NCI-H345 (cell line): ENCODE results near the gene GSTO1.

Source experiments
- DNase-seq: peaks from one replicate; lab custom pipeline; 2025; lab: John Stamatoyannopoulos, UW

The GSTO1 gene

DNA sequence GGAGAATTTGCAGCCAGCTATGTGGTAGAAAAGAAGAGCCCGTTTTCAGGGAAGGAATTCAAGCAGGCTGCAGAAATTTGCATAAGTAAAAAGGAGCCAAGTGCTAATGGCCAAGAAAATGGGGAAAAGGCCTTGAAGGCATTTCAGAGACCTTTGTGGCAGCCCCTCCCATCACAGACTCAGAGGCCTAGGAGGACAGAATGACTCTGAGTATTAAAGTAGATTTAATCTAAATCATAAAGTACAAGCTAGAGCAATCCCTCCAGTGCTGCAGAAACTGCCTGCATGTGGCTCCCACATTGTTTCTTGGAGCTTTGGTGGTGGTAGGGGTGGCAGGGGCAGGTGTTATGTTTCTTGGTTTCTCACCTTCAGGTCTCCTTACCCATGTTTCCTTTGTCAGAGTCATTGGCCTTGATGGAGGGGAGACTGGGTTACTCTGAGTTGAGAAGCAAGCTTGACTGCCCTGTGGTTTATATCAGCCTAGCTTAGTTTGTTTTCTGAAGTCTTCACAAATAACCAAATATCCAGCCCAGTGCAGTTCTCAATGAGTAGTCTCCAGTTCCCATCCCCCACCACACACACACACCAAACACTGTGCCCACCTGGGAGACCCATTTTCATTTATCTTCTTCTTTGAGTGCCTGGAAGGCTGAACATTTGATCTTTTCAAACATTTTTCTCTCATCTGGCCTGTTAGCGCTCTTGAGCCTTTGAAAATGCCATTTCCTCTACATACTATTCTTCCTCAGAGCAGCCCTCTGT is 49.1 kb downstream of the GSTO1 start:
- DNase-seq: no peak

DNA sequence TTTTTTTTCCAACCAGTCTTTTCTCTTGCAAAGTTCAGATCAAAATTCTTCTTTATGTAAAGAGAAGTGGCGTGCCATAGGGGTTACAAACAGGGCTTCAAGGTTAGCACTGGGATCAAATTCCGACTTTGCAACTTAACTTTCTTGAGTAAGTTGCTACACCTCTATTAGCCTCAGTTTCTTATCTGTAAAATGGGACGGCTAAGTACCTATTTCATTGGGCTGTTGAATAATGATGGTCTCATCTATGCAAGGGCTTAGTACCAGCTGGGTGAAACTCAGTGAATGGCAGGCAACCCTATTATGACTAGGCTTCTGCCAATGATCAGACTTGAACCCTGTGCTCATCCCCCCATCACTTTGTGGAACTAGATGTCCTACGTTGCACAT is 49.7 kb downstream of the GSTO1 start:
- DNase-seq: no peak

DNA sequence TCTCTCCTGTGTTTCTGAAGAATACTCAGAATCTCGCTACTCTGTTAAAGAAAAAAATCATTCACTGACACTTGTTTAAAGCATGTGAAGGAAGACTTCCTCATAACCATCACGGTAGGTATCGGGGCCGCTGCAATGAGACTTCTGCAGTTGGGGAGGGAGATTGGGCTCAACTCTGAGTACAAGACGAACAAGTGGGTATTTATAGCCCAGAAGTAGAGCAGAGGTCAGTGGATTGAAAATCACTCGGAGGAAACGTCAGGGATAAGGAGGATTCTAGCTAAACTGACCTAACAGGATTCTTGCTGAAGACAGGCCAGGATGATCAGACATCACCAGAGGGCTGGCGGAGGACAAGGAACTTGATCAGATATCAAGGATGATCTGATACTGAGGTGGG is 50.2 kb downstream of the GSTO1 start:
- DNase-seq: no peak

DNA sequence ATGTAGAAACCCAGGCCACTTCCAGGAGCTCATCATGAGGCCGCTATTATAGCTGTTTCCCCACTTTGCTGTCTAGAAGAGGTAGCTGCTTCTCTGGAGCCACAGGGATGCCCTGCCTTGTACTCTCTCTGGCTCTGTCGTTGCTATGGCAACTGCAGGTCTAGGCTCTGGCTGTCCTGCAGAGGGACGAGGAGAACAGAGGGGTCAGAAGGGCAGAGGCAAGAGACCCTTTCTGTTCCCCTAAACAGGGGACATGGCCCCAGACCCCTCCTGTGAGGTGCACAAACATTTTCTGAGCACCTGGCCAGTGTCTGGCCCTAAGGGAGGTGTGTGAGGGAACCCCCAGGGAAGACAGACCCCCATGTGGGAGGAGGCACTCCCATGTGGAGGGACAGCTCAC is 52.2 kb downstream of the GSTO1 start:
- DNase-seq: no peak

DNA sequence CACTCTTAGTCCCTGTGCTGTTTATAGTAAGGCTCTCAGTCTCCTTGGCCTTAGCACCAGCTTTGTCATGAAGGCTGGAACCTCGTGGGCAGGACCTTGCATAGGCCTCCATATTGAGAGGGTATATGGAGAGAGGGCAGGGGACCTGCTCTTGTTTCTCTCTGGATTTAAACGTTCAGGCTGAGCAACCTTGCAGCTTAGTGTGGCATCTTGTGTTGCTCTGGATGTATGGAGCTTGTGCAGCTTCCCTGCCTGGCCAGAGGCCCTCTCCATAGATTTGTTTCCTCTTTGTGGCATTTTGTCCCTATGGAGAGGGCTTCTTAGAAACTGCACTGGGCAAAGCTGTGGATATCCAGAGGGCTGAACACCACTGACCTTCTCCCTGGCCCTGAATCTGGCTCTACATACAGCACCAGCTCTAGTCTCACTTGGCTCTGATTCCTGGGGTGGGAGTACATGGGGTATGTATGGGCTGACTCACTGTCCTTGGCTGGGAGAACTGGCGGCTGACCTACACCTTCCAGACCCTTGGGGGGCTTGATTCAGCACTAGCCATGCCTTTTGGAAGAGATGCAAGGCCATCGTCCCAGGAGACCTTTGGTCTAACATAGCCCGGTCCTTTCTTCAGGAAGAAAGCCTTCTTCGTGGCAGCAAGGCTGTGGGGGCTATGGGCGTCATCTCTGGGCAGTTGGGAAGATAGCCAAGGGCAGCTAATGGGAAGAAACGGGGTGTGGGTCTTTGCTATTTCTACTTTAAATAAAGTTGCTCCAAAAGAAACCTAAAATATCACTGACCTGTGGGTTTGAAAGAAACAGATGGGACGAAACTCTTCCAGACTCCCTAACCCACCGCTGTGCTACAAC is 53.1 kb downstream of the GSTO1 start:
- no peak for DNase-seq

DNA sequence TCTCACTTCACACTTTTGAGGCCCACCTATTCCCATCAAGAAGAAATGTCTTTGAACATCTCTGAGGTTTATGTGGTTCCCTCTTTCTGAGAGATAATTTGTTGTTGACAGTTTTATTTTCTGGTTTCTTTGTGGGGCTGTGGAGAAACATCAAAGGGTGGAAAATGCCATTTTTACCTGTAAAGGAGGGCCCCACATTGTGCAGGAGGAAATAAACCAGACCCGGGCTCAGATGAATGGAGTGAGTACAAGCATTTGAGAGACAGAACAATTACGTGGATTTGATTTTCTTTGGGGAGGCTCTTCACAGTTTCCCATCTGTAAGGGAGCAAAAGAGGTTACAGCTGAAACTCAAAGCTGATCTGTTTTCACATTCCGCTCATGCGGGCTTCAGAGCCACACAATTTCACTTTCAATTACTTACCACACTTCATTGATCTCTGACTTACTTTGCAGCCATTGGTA is 53.8 kb downstream of the GSTO1 start:
- DNase-seq: no peak

DNA sequence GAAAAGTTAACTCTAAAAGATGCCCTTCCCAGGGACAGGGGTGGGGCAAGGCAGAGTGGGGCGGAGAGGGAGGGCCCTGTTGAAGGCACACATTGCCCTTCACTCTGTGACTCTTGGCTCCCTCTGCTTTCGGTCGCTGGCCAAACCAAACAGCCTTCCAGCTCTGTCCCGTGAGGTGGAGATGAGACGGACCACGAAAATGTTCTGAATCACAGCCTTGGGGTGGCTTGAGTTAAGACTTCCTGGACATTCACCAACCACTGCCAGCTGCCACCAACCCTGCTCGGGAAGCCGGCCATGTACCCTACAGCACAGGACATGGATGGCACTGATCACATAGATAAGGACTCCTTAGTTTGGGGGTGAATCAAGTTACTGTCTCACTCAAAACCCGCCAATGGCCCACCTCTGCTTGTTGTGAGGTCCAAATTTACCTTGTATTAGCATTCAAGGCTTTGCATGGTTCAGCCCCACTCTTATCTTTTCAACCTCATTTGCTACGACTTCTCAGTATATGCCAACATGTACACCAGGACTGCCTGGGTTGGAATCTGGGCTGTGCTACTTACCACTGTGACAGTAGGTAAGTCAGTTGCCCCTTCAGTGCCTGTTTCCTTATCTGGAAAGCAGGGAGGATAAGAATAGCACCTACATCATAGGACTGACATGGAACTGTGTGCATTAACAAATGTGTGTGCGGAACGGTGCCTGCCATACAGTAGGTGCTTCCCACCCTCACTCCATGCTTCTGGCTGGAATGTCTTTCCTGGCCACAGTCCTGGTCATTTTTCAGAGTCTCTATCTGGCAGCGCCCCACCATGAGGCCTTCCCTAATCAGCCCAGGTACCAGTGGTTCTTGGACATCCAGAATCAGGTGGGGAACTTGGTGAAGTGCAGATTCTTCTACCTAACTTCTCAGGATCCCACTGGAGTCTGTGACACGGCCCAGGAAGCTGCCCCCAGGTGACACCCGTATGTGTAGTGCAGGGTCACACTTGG is 55.6 kb downstream of the GSTO1 start:
- DNase-seq: no peak

DNA sequence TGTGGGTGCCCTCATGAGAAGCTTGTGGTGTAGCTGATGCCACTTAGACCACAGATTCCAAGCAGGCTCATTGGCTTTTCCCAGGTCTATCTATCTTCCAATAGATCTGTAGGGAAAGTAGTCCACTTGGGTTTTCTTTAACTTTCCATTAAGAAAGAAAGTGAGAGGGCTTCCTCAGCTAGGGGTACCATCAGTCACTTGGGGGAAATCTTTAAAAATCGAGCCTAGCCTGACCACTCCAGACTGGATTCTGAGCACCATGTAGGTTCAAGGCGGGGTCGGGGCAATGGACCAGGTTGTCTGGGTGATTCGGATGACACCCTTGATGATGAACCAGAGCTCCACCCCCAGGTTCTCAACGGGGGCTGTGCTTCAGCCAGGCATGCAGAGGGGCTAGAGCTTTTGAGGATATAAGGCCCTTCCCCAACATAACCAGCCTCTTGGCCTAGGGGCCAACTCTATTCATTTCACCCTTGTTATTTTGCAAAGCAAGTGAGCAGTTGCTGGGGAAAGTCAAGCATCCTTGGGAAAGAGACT is 56.6 kb downstream of the GSTO1 start:
- DNase-seq: no peak

DNA sequence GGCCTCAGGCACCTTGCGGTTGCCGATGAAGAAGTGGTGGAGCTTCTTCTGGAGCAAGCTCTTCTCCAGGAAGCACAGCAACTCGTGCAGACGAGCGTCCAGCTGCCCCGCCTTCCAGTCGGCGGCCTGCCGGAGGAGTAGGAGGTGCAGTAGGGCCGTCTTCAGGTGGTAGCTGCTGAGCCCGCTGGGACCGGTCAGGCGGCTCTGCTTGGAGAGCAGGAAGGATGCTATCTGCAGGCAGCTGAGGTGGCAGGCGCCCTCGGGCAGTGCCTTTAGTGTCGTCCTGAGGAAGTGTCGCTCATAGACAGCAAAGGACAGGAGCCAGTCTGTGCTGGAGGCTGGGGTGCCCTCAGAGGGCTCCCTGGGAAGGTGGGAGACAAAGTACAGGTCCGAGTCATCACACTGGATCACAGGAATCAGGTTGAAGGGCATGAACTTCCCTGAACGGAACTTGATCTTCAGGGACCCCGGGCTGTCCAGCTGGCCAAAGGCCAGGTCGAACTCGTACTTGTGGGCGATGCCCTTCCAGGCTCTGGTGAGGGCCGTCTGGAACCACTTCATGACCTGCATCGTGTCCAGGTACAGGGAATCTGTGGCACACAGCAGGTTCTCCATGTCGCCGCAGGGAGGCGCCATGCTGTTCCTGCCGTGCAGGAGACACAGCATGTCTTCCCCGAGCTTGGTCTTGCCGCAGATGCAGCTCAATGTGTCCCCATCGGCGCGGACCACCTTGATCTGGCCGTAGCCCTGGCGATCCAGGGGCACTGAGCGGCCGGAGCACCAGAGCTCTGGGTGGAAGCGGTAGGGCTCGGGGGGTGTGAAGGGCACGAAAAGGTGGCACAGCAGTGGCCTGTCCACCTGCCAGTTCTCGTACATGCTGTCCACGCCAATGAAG is 60.1 kb downstream of the GSTO1 start:
- DNase-seq: no peak

DNA sequence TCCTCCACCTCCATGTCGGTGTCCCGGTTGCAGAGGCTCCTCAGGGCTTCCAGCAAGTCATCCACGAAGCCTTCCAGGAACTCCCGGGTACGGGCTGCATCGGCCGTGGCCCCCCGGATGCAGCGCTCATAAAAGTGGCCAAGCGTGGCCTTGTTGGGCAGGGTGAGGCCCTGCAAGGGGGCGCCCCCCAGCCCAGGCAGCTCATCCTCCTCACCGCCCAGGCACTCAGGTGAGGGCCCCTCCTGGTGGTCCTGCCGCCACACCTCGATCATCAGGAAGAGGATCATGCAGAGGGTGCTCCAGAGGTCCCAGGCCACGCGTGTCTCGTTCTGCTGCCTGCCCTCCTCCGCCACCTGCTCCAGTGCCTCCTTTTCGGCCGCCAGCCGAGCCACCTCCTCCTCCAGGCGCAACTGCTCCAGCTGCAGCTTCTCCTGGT is 60.8 kb downstream of the GSTO1 start:
- DNase-seq: no peak

DNA sequence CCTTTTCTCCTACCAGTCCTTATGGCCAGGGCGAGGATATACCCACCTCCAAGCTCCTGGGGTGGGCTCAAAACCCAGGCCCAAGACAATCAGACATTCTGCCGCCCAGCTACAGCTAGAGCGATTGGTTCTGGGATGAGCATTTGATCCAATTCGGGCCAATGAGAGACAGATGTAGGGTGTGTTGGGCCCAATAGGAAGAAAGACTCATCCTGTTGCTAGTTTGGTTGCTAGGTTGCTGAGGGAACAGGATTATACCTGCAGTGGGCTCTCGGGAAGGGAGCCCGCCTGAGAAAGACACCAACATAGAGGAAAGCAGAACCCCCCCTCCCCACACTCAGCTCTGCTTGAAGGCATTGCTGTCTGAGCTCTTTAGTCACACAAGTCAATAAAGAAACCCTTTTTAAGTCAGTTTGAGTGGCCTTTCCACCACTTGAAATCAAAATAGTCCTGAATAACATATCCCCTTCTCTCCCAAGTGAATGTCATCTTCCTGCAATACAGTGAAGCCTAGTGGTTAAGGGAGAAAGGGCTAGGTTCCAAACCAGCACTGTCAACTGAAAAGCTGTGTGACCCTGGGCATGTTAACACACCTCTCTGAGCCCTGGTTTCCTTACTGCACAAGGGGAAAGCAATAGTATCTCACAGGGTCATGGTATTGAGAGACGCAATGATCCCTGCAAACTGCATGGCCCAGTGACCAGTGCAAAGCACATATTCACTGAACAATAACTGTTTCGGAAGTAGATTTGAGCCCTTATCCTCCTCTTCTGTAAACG is 61.8 kb downstream of the GSTO1 start:
- no peak for DNase-seq
